ENCODE measurements around the gene POLR2B.

- TF ChIP-seq, protein P1, sequence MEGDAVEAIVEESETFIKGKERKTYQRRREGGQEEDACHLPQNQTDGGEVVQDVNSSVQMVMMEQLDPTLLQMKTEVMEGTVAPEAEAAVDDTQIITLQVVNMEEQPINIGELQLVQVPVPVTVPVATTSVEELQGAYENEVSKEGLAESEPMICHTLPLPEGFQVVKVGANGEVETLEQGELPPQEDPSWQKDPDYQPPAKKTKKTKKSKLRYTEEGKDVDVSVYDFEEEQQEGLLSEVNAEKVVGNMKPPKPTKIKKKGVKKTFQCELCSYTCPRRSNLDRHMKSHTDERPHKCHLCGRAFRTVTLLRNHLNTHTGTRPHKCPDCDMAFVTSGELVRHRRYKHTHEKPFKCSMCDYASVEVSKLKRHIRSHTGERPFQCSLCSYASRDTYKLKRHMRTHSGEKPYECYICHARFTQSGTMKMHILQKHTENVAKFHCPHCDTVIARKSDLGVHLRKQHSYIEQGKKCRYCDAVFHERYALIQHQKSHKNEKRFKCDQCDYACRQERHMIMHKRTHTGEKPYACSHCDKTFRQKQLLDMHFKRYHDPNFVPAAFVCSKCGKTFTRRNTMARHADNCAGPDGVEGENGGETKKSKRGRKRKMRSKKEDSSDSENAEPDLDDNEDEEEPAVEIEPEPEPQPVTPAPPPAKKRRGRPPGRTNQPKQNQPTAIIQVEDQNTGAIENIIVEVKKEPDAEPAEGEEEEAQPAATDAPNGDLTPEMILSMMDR (conservative IDR thresholded peaks at IDR 0.05; ENCODE audit: low read length), result no peak
- no peak for TF ChIP-seq EZH2phosphoT487 (IDR thresholded peaks at IDR 0.05; ENCODE audit: borderline replicate concordance, low read depth, low read length)
Measured at GRCh38 chr4:57055886-57056285, 77.2 kb downstream of the POLR2B start.

All from OCI-LY7 (cell line).